Measurements from ENCODE around the gene AGAP5.

DNA sequence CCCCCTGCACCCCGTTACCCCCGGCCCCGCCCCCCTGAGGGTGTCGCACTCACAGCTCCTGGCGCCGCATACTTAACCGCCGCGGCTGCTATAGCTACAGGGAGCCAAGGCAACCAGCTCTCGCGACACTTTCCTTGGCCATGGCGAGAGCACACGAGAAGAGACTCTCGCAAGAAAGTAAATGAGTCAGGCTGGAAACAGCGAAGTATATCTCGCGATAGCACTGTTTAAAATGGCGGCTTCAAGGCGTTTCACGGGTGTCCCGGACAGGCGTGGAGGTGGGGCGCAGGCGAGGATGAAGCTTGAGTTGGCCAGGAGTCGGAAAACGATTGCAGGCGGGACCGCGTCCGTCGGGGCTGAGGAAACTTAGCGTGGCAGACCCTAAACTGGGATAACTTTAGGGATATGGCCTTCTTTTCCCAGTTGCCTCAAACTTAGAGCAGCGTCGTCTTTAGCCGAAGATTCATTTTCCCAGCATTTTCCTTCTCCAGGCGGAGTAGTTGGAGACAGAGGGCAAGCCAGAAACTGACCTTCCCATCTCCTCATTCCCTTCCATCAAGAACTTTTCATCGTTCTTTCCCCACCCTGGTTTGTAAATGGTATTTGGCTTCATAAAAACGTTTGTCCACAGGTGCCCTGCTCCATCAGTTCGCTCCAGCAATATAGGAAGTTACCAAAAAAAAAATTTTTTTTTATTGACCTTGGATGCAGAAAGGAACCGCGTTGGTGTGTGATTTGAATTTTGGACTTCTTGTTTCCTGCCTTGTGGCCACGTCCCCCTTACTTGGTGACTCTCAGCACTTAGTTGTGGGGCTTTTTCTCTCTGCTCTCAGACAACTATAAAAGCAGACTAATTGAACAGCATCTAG lies 71.8 kb downstream of the AGAP5 start:
- TF ChIP-seq TAF1 (IDR thresholded peaks at IDR 0.05; ENCODE audit: borderline replicate concordance, low read depth, low read length) (peak; percentile 91), POLR2A (IDR thresholded peaks at IDR 0.05; ENCODE audit: low read depth, low read length) (peak; percentile 93), POLR2AphosphoS5 (IDR thresholded peaks at IDR 0.05; ENCODE audit: low read depth, low read length) (peak; percentile 96)

Measured in GM12892 (cell line).